SW480 (cell line): ENCODE data around the gene PDE3A.

Experiments
- DNase-seq: peaks from one replicate; pipeline ENCODE4 v3.0.0-alpha.2; 2016; ENCODE audit warnings: low spot score

PDE3A gene

GRCh38 chr12:20424841-20425240 is 56.5 kb downstream of the PDE3A start:
- no peak for DNase-seq

- DNase-seq: no peak
These were observed 57.9 kb downstream of the PDE3A start for GRCh38 chr12:20426191-20426590.

GRCh38 chr12:20426957-20427356 is 58.6 kb downstream of the PDE3A start:
- DNase-seq: no peak

GRCh38 chr12:20429852-20430251 is 61.5 kb downstream of the PDE3A start:
- no peak for DNase-seq

GRCh38 chr12:20432290-20432689 is 64.0 kb downstream of the PDE3A start:
- no peak for DNase-seq

- DNase-seq: no peak
These were observed 66.7 kb downstream of the PDE3A start for GRCh38 chr12:20434996-20435395.

- no peak for DNase-seq
These were observed 68.0 kb downstream of the PDE3A start for GRCh38 chr12:20436316-20436715.

GRCh38 chr12:20438299-20438779 is 70.0 kb downstream of the PDE3A start:
- DNase-seq: no peak

- no peak for DNase-seq
These were observed 71.3 kb downstream of the PDE3A start for GRCh38 chr12:20439626-20440025.

GRCh38 chr12:20440408-20440807 is 72.1 kb downstream of the PDE3A start:
- no peak for DNase-seq

GRCh38 chr12:20442322-20442721 is 74.0 kb downstream of the PDE3A start:
- no peak for DNase-seq

- DNase-seq: no peak
These were observed 74.9 kb downstream of the PDE3A start for GRCh38 chr12:20443255-20443654.

GRCh38 chr12:20443792-20444191 is 75.5 kb downstream of the PDE3A start:
- no peak for DNase-seq

GRCh38 chr12:20444595-20445170 is 76.3 kb downstream of the PDE3A start:
- no peak for DNase-seq

GRCh38 chr12:20445687-20446086 is 77.3 kb downstream of the PDE3A start:
- no peak for DNase-seq

- no peak for DNase-seq
These were observed 78.5 kb downstream of the PDE3A start for GRCh38 chr12:20446836-20447235.

GRCh38 chr12:20448781-20449180 is 80.4 kb downstream of the PDE3A start:
- no peak for DNase-seq

- no peak for DNase-seq
These were observed 82.3 kb downstream of the PDE3A start for GRCh38 chr12:20450591-20451180.

- peak; percentile 34 for DNase-seq
These were observed 83.4 kb downstream of the PDE3A start for GRCh38 chr12:20451761-20452160.

GRCh38 chr12:20452496-20453010 is 84.2 kb downstream of the PDE3A start:
- DNase-seq: no peak

- no peak for DNase-seq
These were observed 85.5 kb downstream of the PDE3A start for GRCh38 chr12:20453756-20454310.

GRCh38 chr12:20455001-20455706 is 86.8 kb downstream of the PDE3A start:
- DNase-seq: no peak

GRCh38 chr12:20457582-20457981 is 89.2 kb downstream of the PDE3A start:
- no peak for DNase-seq
